Measurements from ENCODE around the gene PYCARD. TPM values are rescaled to one million over a fixed set of nuclear protein-coding genes. Genes with fewer than 3 reads are reported as not detected.
A peak's percentile ranks its signal among the peaks of the same experiment; 100 is the strongest.

The PYCARD gene
- total RNA-seq, 1 donor from 2014 or later, result 2.9 TPM

- Mint-ChIP-seq H3K4me3 (ENCODE audit: unreplicated experiment) (peak overlapping the region; percentile 31), H3K36me3 (ENCODE audit: low read depth) (no peaks in the 10 kb centered on the region), H3K9me3 (ENCODE audit: low read depth) (no peaks in the 10 kb centered on the region), H3K27ac (ENCODE audit: unreplicated experiment) (no peak overlapping the region), H3K4me1 (ENCODE audit: low read depth) (peaks cover 20% of the 10 kb centered on the region), H3K27me3 (ENCODE audit: low read depth) (peaks cover 56% of the 10 kb centered on the region)
- no peak for DNase-seq (ENCODE audit: low spot score)
- no peak for TF ChIP-seq CTCF (IDR thresholded peaks at IDR 0.05)
Observed at GRCh38 chr16:31217136-31217530, 14.6 kb upstream of the PYCARD start.

GRCh38 chr16:31216422-31217135 is 14.0 kb upstream of the PYCARD start, which contains the start of gene PYDC1:
TSS of gene PYDC1 (minus strand) at chr16:31217135. CDS start at chr16:31217028, 107 bp downstream.
- DNase-seq (ENCODE audit: low spot score), result no peak
- Mint-ChIP-seq H3K4me3 (ENCODE audit: unreplicated experiment) (peak within 1 kb of the TSS; percentile 31), H3K4me1 (ENCODE audit: low read depth) (peaks cover 20% of the 10 kb centered on the region), H3K9me3 (ENCODE audit: low read depth) (no peaks in the 10 kb centered on the region), H3K27ac (ENCODE audit: unreplicated experiment) (no peak within 1 kb of the TSS), H3K36me3 (ENCODE audit: low read depth) (no peaks in the 10 kb centered on the region), H3K27me3 (ENCODE audit: low read depth) (peaks cover 57% of the 10 kb centered on the region)
- TF ChIP-seq CTCF (IDR thresholded peaks at IDR 0.05), result no peak

GRCh38 chr16:31215287-31216162 is 13.0 kb upstream of the PYCARD start:
- no peak overlapping the region for H3K27ac Mint-ChIP-seq (ENCODE audit: unreplicated experiment)
- peaks cover 46% of the 10 kb centered on the region for H3K27me3 Mint-ChIP-seq (ENCODE audit: low read depth)
- no peak for TF ChIP-seq CTCF (IDR thresholded peaks at IDR 0.05)
- no peaks in the 10 kb centered on the region for H3K36me3 Mint-ChIP-seq (ENCODE audit: low read depth)
- no peak for DNase-seq (ENCODE audit: low spot score)
- peaks cover 20% of the 10 kb centered on the region for H3K4me1 Mint-ChIP-seq (ENCODE audit: low read depth)
- H3K9me3 Mint-ChIP-seq (ENCODE audit: low read depth), result no peaks in the 10 kb centered on the region
- peak overlapping the region; percentile 66 for H3K4me3 Mint-ChIP-seq (ENCODE audit: unreplicated experiment)

GRCh38 chr16:31214708-31215286 is 12.2 kb upstream of the PYCARD start:
- no peak for DNase-seq (ENCODE audit: low spot score)
- Mint-ChIP-seq H3K9me3 (ENCODE audit: low read depth) (no peaks in the 10 kb centered on the region), H3K4me1 (ENCODE audit: low read depth) (peaks cover 20% of the 10 kb centered on the region), H3K27ac (ENCODE audit: unreplicated experiment) (no peak overlapping the region), H3K4me3 (ENCODE audit: unreplicated experiment) (peak overlapping the region; percentile 66), H3K27me3 (ENCODE audit: low read depth) (peaks cover 53% of the 10 kb centered on the region), H3K36me3 (ENCODE audit: low read depth) (no peaks in the 10 kb centered on the region)
- TF ChIP-seq CTCF (IDR thresholded peaks at IDR 0.05), result no peak

Measured in chondrocyte (in vitro differentiated cells).